Measurements from ENCODE around the gene PDZK1IP1.
A peak's percentile ranks its signal among the peaks of the same experiment; 100 is the strongest.

The PDZK1IP1 gene

DNA sequence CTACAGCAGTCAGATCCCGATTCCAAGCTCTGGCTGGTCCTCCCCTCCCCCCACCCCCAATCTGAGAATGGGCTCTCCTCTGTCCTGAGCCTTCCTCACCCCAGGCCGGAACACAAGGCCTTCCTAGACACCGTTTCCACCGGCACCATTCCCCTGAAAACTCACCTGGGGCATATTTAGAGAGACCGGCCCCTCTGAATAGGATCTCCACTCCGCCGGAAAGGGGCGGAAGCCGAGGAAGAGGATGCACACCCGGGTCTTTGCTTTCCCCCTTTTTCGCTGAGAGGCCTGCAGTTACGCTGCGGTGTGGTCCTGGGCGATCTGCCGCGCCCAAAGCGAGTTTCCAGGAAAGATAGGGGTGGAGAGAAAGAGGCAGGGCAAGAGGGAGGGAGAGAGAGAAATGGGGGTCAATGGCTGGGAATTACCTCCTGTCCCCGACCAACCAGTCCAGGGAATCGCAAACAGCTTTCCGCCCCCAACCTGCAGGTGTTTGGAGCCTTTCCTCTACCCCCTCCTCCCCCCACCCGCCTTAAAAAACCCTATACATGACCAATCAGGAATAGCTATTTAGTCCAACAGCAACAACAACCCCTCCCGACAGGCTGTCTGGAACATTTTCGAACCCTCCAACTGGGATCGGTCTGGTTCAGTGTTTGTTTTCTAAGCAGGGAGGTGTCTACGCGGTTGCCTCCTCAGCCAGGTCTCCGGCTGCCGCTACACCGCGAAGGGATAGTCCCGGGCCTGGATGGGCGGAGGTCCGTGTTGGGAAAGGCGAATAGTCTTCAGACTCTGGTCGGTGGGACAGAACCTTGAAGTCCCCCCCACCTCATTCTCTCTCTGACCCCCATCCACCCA, 39.4 kb upstream of the PDZK1IP1 start:
- peaks cover 38% of the 10 kb centered on the region for H3K4me1 ChIP-seq (ENCODE audit: control insufficient read depth, insufficient read depth, low read length)
- H3K36me3 ChIP-seq (ENCODE audit: control insufficient read depth, insufficient read depth, low read length), result no peaks in the 10 kb centered on the region
- no peak overlapping the region for H3K27ac ChIP-seq (ENCODE audit: low read depth, low read length)
- no peaks in the 10 kb centered on the region for H3K9me3 ChIP-seq (ENCODE audit: control insufficient read depth, insufficient read depth, low read depth, low read length)
- H3K4me3 ChIP-seq (ENCODE audit: low read depth, low read length), result peak overlapping the region; percentile 48
- peaks cover 100% of the 10 kb centered on the region for H3K27me3 ChIP-seq (ENCODE audit: control insufficient read depth, insufficient read depth, low read length)
- no peak overlapping the region for H3K9ac ChIP-seq (ENCODE audit: low read length)

DNA sequence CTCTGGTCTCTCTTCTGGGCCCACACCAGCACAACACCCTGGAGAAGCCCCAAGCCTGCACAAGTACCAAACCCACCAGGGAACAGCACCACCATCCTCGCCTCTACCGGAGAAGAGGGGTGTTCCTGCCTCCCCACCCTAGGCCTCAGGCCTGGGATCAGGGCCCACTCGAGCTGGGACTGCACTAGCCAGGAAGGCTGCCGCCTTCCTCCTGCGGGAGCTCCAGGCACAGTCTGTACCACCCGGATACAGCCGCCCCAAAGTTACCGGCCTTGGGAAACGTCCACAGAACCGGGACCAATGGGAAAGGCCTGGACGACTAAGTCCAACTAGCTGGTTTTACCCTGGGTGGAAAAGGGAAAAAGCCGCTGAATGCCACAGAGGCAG, 38.8 kb upstream of the PDZK1IP1 start:
- peak overlapping the region; percentile 48 for H3K4me3 ChIP-seq (ENCODE audit: low read depth, low read length)
- peaks cover 43% of the 10 kb centered on the region for H3K4me1 ChIP-seq (ENCODE audit: control insufficient read depth, insufficient read depth, low read length)
- H3K9ac ChIP-seq (ENCODE audit: low read length), result no peak overlapping the region
- H3K27me3 ChIP-seq (ENCODE audit: control insufficient read depth, insufficient read depth, low read length), result peaks cover 100% of the 10 kb centered on the region
- no peaks in the 10 kb centered on the region for H3K9me3 ChIP-seq (ENCODE audit: control insufficient read depth, insufficient read depth, low read depth, low read length)
- H3K36me3 ChIP-seq (ENCODE audit: control insufficient read depth, insufficient read depth, low read length), result no peaks in the 10 kb centered on the region
- H3K27ac ChIP-seq (ENCODE audit: low read depth, low read length), result no peak overlapping the region

DNA sequence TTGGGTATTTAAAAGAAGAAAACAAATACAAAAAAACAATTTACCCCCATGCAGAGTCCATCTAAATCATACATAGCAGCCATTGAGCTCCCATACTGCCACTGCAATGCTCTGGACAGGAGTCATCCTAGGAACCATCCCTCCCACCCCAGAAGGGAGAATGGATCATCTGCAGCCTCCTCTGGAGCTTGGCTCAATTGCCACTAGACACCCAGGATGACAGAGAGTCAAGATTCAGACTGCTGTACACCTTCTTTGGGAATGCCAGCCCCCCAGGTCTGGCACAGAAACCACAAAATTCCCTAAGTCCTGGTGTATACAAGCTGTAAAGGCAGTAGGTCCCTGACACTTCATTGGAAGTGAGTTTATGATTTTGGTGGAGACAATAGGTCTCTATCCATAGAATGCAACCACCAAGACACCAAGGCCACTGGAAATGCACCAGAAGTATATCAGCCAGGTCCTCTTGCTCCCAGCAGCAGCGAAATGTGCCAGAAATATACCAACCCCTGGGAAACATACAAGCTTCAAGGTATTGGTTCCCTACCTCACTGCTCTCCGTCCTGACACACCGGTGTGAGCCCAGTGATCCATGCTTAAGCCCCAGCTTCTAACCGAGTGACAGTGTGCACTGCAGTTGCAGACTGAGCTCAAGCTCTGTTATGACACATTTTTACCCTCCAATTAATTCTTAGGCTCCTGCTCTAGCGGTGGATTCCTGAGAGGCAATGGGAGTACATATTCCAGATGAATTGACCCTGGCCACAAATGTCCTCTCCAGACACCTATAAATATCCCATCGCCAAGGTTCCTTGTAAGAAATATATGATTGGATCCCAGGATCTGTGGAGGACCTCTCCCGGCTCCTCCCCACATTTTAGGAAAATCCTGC, 37.8 kb upstream of the PDZK1IP1 start:
- H3K4me3 ChIP-seq (ENCODE audit: low read depth, low read length), result no peak overlapping the region
- H3K9ac ChIP-seq (ENCODE audit: low read length), result no peak overlapping the region
- peaks cover 100% of the 10 kb centered on the region for H3K27me3 ChIP-seq (ENCODE audit: control insufficient read depth, insufficient read depth, low read length)
- no peaks in the 10 kb centered on the region for H3K36me3 ChIP-seq (ENCODE audit: control insufficient read depth, insufficient read depth, low read length)
- no peak overlapping the region for H3K27ac ChIP-seq (ENCODE audit: low read depth, low read length)
- H3K4me1 ChIP-seq (ENCODE audit: control insufficient read depth, insufficient read depth, low read length), result peaks cover 45% of the 10 kb centered on the region
- H3K9me3 ChIP-seq (ENCODE audit: control insufficient read depth, insufficient read depth, low read depth, low read length), result no peaks in the 10 kb centered on the region

- Histone ChIP-seq H3K27me3 (ENCODE audit: control insufficient read depth, insufficient read depth, low read length) (peaks cover 100% of the 10 kb centered on the region), H3K27ac (ENCODE audit: low read depth, low read length) (no peak overlapping the region)
Measured at GRCh38 chr1:47226839-47227215, 37.0 kb upstream of the PDZK1IP1 start.

GRCh38 chr1:47226121-47226838, 36.4 kb upstream of the PDZK1IP1 start:
- Histone ChIP-seq H3K9ac (ENCODE audit: low read length) (no peak overlapping the region), H3K4me1 (ENCODE audit: control insufficient read depth, insufficient read depth, low read length) (peaks cover 38% of the 10 kb centered on the region), H3K4me3 (ENCODE audit: low read depth, low read length) (peak overlapping the region; percentile 48; the same call in 1 of the 2 replicates), H3K27ac (ENCODE audit: low read depth, low read length) (no peak overlapping the region), H3K36me3 (ENCODE audit: control insufficient read depth, insufficient read depth, low read length) (no peaks in the 10 kb centered on the region), H3K9me3 (ENCODE audit: control insufficient read depth, insufficient read depth, low read depth, low read length) (no peaks in the 10 kb centered on the region), H3K27me3 (ENCODE audit: control insufficient read depth, insufficient read depth, low read length) (peaks cover 100% of the 10 kb centered on the region)

More at GRCh38 chr1:47226839-47227215, 37.0 kb upstream of the PDZK1IP1 start:
- H3K36me3 ChIP-seq (ENCODE audit: control insufficient read depth, insufficient read depth, low read length), result no peaks in the 10 kb centered on the region
- peaks cover 42% of the 10 kb centered on the region for H3K4me1 ChIP-seq (ENCODE audit: control insufficient read depth, insufficient read depth, low read length)
- no peak overlapping the region for H3K9ac ChIP-seq (ENCODE audit: low read length)
- H3K9me3 ChIP-seq (ENCODE audit: control insufficient read depth, insufficient read depth, low read depth, low read length), result no peaks in the 10 kb centered on the region
- H3K4me3 ChIP-seq (ENCODE audit: low read depth, low read length), result no peak overlapping the region

DNA sequence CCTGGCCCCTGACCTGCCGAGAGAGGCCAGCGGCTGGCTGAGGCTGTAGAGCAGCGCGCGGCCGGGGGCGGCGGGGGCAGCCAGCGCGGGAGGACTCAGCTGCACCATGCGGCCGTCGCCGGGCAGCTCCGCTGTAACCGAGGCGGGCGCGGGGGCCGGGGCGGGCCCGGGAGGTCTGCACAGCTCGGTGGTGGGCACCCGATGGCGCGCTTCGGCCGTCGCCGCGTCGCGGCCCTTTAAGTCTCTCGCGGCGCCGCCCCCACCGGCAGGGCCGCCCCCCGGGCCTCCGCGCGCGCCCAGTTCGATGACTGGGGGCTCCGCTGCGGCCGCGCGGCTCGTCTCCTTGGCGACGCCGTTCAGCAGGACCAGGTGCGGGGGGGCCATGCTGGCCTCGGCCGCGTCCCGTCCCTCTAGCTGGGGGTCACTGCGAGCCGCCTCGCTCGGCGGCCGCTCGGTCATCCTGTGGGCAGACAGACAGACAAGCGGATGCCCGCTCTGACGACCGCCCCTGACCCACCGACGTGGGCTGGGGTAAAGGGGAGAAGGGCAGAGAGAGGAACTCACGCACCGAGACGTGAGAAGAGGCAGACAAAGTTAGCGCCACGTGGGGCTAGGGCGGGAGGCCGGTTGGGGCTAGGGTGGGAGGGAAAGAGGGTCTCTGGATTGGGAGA, 35.7 kb upstream of the PDZK1IP1 start:
- Histone ChIP-seq H3K4me1 (ENCODE audit: control insufficient read depth, insufficient read depth, low read length) (peaks cover 38% of the 10 kb centered on the region), H3K4me3 (ENCODE audit: low read depth, low read length) (peak overlapping the region; percentile 48), H3K36me3 (ENCODE audit: control insufficient read depth, insufficient read depth, low read length) (no peaks in the 10 kb centered on the region), H3K27ac (ENCODE audit: low read depth, low read length) (no peak overlapping the region), H3K9ac (ENCODE audit: low read length) (no peak overlapping the region), H3K27me3 (ENCODE audit: control insufficient read depth, insufficient read depth, low read length) (peaks cover 100% of the 10 kb centered on the region), H3K9me3 (ENCODE audit: control insufficient read depth, insufficient read depth, low read depth, low read length) (no peaks in the 10 kb centered on the region)

DNA sequence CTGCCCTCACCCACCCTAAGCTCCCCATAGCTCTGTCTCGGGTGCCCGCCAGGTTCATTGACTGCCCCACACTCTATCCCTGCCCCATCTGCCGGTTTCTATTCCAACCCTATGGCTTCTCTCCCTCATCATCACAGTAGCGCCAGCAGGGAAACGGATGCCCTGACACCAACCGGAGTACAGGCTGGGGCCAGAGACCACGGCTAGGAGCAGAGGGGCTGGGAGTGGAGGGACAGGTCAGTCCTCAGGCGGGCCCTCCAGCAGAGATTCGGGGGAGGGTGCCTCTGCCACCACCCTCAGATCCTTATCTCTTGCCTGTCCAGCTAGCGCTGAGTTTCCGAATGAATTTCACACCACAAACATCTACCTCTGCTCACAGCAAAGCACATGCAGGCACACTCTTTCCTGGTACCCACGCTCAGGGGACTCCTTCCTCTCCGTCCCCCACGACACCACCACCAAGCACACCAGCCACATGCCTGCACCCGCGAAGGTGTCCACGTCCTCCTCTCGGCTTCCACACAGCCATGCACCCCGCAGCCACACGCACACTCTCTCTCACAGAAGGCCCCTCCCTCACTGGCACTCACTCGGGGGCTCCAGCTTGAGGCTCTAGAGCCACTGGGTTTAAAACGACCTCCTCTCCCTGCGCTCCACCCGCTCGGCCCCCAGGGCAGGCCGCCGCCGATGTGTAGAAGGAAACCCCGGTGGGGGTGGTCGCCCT, 35.0 kb upstream of the PDZK1IP1 start:
- no peak overlapping the region for H3K9ac ChIP-seq (ENCODE audit: low read length)

GRCh38 chr1:47223921-47224675, 34.3 kb upstream of the PDZK1IP1 start:
- no peak overlapping the region for H3K9ac ChIP-seq (ENCODE audit: low read length)
- peaks cover 26% of the 10 kb centered on the region for H3K4me1 ChIP-seq (ENCODE audit: control insufficient read depth, insufficient read depth, low read length)
- no peaks in the 10 kb centered on the region for H3K9me3 ChIP-seq (ENCODE audit: control insufficient read depth, insufficient read depth, low read depth, low read length)
- H3K36me3 ChIP-seq (ENCODE audit: control insufficient read depth, insufficient read depth, low read length), result no peaks in the 10 kb centered on the region
- H3K27me3 ChIP-seq (ENCODE audit: control insufficient read depth, insufficient read depth, low read length), result peaks cover 99% of the 10 kb centered on the region
- H3K4me3 ChIP-seq (ENCODE audit: low read depth, low read length), result no peak overlapping the region; the same call in 1 of the 2 replicates
- no peak overlapping the region for H3K27ac ChIP-seq (ENCODE audit: low read depth, low read length)

More for the DNA sequence above, 35.0 kb upstream of the PDZK1IP1 start:
- Histone ChIP-seq H3K27ac (ENCODE audit: low read depth, low read length) (no peak overlapping the region), H3K36me3 (ENCODE audit: control insufficient read depth, insufficient read depth, low read length) (no peaks in the 10 kb centered on the region), H3K9me3 (ENCODE audit: control insufficient read depth, insufficient read depth, low read depth, low read length) (no peaks in the 10 kb centered on the region), H3K4me1 (ENCODE audit: control insufficient read depth, insufficient read depth, low read length) (peaks cover 33% of the 10 kb centered on the region), H3K4me3 (ENCODE audit: low read depth, low read length) (peak overlapping the region; percentile 48), H3K27me3 (ENCODE audit: control insufficient read depth, insufficient read depth, low read length) (peaks cover 100% of the 10 kb centered on the region)

DNA sequence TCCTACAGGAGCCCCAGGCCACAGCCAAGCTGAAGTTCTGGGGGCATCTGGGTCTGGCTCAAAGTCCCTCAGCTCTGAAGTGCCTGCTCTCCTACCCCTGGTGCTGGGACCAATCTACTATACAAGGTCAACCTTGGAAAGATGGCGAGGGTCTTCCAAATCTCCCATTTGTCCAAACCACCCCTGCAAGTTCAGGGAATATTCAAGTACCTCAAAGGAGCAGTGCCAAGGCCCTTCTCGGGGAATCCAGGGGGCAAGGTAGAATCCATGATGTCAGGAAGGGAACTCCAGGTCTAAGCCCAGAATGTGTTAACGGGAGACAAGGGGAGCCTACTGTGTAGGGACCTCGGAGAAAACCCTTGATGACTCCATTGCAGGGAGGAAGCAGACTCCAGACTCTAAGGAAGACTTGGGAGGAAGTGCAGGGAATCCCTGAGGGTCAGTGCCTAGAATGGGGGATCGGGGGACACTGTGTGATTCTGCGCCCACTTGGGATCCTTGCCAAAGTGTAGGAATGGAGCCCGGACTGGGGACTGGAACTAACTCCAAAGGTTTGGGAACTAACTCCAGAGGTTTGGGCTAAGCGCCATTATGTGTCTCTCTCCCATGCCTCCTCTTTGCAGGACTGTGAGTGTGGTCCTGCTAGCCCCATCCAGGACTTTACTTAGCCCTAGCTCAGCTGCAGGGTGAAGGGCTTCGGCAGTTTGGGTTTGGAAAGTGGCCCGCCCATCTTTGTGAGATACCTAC, 33.5 kb upstream of the PDZK1IP1 start:
- H3K9ac ChIP-seq (ENCODE audit: low read length), result no peak overlapping the region
- peaks cover 18% of the 10 kb centered on the region for H3K4me1 ChIP-seq (ENCODE audit: control insufficient read depth, insufficient read depth, low read length)
- no peaks in the 10 kb centered on the region for H3K9me3 ChIP-seq (ENCODE audit: control insufficient read depth, insufficient read depth, low read depth, low read length)
- no peak overlapping the region for H3K4me3 ChIP-seq (ENCODE audit: low read depth, low read length)
- H3K27ac ChIP-seq (ENCODE audit: low read depth, low read length), result no peak overlapping the region
- H3K27me3 ChIP-seq (ENCODE audit: control insufficient read depth, insufficient read depth, low read length), result peaks cover 99% of the 10 kb centered on the region
- no peaks in the 10 kb centered on the region for H3K36me3 ChIP-seq (ENCODE audit: control insufficient read depth, insufficient read depth, low read length)
